ENCODE measurements around the gene SOX6. TPM values are rescaled to one million over a fixed set of nuclear protein-coding genes. Genes with fewer than 3 reads are reported as not detected.

SOX6 gene
- total RNA-seq, 1 experiment from 2014 or later = not detected

GRCh38 chr11:15969281-15969680, 387.1 kb downstream of the SOX6 start:
- Histone ChIP-seq H3K9ac (ENCODE audit: extremely low read depth, insufficient read length, low read length) (no peak overlapping the region), H3K23ac (ENCODE audit: insufficient read length, low read depth, low read length) (no peak overlapping the region), H3K27me3 (ENCODE audit: insufficient read depth, low read length) (no peaks in the 10 kb centered on the region), H3K27ac (ENCODE audit: insufficient read length, low read depth, low read length) (no peak overlapping the region), H4K8ac (replicated peaks; ENCODE audit: insufficient read length, low read depth, low read length) (no peak overlapping the region), H2AK5ac (ENCODE audit: insufficient read length, low read length) (no peak overlapping the region), H4K91ac (ENCODE audit: insufficient read length, low read depth, low read length) (no peak overlapping the region), H3T11ph (ENCODE audit: low read length) (no peak overlapping the region), H3K79me1 (ENCODE audit: insufficient read depth, low read depth, low read length, poor library complexity, severe bottlenecking) (no peaks in the 10 kb centered on the region), H2BK12ac (ENCODE audit: insufficient read length, low read depth, low read length) (no peak overlapping the region), H3K14ac (ENCODE audit: insufficient read depth, low read length) (no peak overlapping the region), H3K4me2 (ENCODE audit: insufficient read depth, insufficient read length, low read length) (no peak overlapping the region), H2BK120ac (ENCODE audit: low read depth, low read length, poor library complexity, severe bottlenecking) (no peak overlapping the region), H2BK15ac (ENCODE audit: low read depth, low read length) (no peak overlapping the region), H3K56ac (ENCODE audit: insufficient read length, low read depth, low read length) (no peak overlapping the region), H4K20me1 (ENCODE audit: control insufficient read depth, insufficient read depth, insufficient read length) (no peaks in the 10 kb centered on the region), H4K5ac (ENCODE audit: insufficient read length, low read depth, low read length) (no peak overlapping the region), H3K4me1 (ENCODE audit: insufficient read depth, low read length) (no peaks in the 10 kb centered on the region), H2BK5ac (ENCODE audit: insufficient read length, low read length) (no peak overlapping the region), H3K23me2 (ENCODE audit: insufficient read length, low read depth, low read length, poor library complexity, severe bottlenecking) (no peaks in the 10 kb centered on the region), H3K79me2 (ENCODE audit: insufficient read depth, low read length) (no peaks in the 10 kb centered on the region), H3K9me3 (ENCODE audit: control insufficient read depth, low read depth, low read length) (no peaks in the 10 kb centered on the region), H3K18ac (ENCODE audit: insufficient read length, low read depth, low read length) (no peak overlapping the region), H2AFZ (ENCODE audit: low read length) (no peak overlapping the region), H3K4ac (ENCODE audit: low read depth, low read length) (no peak overlapping the region), H2BK20ac (ENCODE audit: low read depth, low read length, poor library complexity, severe bottlenecking) (no peak overlapping the region)
- Mint-ChIP-seq H3K27ac (peak overlapping the region in 1 of 3 experiments; percentile 77; a peak in 1 of 7 replicates), H3K9me3 (no peaks in the 10 kb centered on the region), H3K4me1 (peaks cover 10 to 16% of the 10 kb centered on the region in 2 experiments), H3K36me3 (ENCODE audit: insufficient read depth in 1 of 3, low read depth in 3 of 3) (no peaks in the 10 kb centered on the region), H3K27me3 (ENCODE audit: low read depth) (peaks cover 10% of the 10 kb centered on the region), H3K4me3 (no peak overlapping the region)
- no CpG with 5 or more reads among the region's 4 CpGs for WGBS (ENCODE audit: extremely low coverage, insufficient read length, low lambda C conversion rate)
- no peak for TF ChIP-seq CTCF (conservative IDR thresholded peaks at IDR 0.05)
- no peak for DNase-seq
